GM12892 (cell line): Measurements from ENCODE around the gene ESAM.

ENCODE experiments used
- POLR2A ChIP-seq: IDR thresholded peaks from 2 replicates; pipeline ENCODE4 v1.6.1; 2011; ENCODE audit warnings: low read depth, low read length, control low read depth
- POLR2AphosphoS5 ChIP-seq: IDR thresholded peaks from 2 replicates; pipeline ENCODE4 v1.6.1; 2011; ENCODE audit warnings: low read depth, low read length, control low read depth

GRCh38 chr11:124793466-124794278, 31.6 kb upstream of the ESAM start:
- TF ChIP-seq POLR2A (no peak), POLR2AphosphoS5 (no peak)
